GM18870 (cell line): ENCODE results near the gene KRTAP10-8.
"Not testable (repeated sequence)": the region's sequence is repeated elsewhere in the genome, so short reads cannot be mapped to it uniquely, and the experiment has no call there.

Experiments used
- ATAC-seq: cut with Tn5 transposase; IDR thresholded peaks from one replicate; pipeline ENCODE4 v1.9.1; 2021; ENCODE audit warnings: moderate library complexity; ENCODE audit not compliant: unreplicated experiment

Gene KRTAP10-8

DNA sequence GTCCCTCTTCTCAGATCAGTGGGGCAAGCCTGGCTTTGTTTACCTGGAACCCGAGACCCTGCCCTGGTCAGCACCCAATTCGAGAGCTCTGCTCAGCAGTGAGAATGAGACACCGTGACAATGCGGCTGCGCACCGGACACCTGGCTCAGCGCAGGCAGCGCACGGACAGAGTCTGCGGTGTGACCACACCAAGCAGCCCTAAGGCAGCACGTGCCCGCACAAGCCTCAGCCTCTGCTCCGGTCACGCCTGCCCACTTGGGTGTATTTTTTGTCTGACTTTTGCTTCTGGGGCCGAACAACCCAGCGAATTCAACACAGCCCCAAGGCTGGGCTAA is 4.7 kb downstream of the KRTAP10-8 start:
- ATAC-seq, result no peak

GRCh38 chr21:44617071-44617501 is 5.2 kb downstream of the KRTAP10-8 start:
- ATAC-seq, result no peak

DNA sequence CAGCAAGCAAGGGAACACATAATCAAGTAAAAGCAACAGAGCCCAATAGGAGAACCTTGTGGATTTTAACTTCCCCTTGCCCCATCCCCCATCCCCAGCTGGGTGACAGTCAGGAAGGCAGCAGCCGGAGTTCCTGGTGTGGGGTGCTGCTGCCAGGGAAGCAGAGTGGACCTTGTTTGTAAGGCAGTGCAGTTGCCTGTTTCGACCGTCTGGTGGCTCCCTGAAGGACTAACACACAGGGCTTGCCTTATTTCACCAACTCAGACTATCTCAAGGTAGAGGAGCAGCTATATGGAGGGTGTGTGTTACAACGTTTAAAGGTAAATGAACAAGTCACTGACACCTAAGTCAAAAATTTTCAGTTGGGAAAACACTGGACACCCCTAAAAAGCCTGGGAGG is 6.6 kb downstream of the KRTAP10-8 start:
- no peak for ATAC-seq

DNA sequence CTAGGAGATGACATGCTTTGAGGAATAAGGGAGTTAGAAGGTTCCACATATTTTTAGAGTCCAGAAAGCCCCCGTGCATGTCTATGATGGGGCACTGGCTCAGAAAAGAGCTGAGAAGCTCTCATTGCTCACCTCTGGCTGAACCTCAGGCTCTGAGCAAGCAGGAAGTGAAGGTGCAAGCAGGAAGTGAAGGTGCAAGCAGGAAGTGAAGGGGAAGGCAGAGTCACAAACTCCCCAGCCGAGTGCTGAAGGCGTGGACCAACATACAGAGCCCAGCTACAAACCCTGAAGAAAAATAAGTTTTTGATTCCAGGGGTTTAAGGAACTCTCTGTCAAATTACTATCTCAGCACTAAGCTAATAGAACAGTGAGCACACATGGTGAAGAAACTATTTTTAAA is 7.0 kb downstream of the KRTAP10-8 start:
- no peak for ATAC-seq

DNA sequence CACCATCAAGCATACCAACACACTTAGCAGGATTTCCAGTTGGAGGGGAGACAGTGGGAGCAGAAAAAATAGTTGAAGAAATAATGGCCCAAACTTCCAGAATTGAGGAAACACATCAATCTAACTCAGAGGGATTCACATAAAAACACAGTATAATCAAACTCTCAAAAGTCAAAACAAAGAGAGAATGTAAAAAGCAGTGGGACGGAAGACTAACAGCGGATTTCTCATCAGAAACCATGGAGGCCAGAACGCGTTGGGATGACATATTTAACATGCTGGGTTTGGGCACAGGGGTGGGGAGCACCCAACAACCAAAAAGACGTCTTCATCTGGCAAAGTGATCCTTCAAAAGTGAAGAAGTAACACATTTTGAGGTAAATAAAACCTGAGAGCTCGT is 8.0 kb downstream of the KRTAP10-8 start:
- no peak for ATAC-seq

DNA sequence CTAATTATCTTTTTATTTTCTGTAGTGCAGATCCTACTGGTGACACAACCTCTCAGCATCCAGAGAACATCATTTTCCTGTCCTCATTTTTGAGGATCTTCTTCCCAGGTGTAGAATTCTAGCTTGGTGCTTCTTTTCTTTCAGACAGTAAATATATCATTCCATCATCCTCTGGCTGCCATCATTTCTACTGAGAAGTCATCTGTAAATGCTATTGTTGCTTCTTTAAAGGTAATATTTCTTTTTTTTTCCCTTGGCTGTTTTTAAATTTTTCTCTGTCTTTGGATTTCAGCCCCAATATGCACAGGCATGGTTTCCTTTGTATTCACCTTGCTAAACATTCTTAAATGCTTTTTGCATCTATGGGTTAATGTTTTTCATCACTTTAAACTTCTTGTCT is 11.7 kb downstream of the KRTAP10-8 start:
- ATAC-seq, result no peak

DNA sequence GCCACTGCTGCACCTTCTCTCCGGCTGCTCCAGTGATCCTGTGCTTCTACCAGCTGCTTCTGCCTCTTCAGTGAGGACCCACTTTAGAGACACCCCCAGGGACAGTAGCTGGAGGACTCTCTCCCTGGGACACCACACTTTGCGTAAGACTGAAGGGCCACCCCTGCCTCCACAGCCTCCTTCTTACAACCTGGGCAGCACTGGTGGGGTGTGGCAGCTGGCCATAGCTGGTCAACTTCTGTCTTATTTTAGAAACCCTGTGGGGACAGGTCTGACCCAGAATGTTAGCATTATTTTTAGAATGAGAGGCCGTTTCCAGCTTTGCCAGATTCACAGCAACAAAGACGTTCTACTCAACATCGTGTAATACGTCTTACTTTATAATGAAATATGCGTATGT is 13.9 kb downstream of the KRTAP10-8 start:
- ATAC-seq, result no peak

DNA sequence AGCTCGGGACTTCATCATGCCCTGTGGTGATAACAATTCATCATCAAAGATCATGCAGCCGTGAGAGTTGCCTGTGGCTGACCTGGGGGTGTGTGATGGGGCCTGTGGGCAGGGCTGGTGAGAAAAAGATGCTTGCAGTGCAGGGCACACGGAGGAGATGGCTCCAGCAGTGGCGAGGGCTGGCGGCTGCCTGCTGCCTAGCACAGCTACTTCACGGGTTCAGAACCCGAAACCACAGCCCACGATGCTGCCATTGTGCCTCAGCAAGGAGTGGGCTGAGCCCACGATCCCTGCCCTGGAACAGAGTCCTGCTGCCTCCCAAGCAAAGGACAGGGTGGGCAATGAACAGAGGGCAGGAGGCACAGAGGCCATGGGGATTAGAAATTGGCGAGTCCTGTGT is 14.4 kb downstream of the KRTAP10-8 start:
- ATAC-seq, result no peak

- ATAC-seq, result no peak
Observed at GRCh38 chr21:44626673-44627143, 14.8 kb downstream of the KRTAP10-8 start, which contains the start of gene KRTAP10-9. Gene KRTAP10-9, plus strand, starts transcription at chr21:44627093. Its CDS starts 79 bp downstream, at chr21:44627172.

GRCh38 chr21:44627181-44627822 is 15.4 kb downstream of the KRTAP10-8 start:
- ATAC-seq, result not testable (repeated sequence)

DNA sequence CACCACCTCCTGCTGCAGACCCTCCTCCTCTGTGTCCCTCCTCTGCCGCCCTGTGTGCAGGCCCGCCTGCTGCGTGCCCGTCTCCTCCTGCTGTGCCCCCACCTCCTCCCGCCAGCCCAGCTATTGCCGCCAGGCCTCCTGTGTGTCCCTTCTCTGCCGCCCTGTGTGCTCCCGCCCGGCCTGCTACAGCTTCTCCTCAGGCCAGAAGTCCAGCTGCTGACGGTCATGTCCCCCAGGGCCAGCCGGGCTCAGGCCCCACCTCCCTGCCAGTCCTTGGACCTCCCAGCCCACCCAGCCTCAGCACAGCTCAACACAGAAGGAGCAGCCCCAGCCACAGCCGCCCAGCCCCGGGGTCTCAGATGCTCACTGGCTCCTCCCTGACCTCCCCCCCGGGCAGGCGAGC is 16.0 kb downstream of the KRTAP10-8 start:
- not testable (repeated sequence) for ATAC-seq

GRCh38 chr21:44628707-44629391 is 17.0 kb downstream of the KRTAP10-8 start:
- ATAC-seq, result no peak

DNA sequence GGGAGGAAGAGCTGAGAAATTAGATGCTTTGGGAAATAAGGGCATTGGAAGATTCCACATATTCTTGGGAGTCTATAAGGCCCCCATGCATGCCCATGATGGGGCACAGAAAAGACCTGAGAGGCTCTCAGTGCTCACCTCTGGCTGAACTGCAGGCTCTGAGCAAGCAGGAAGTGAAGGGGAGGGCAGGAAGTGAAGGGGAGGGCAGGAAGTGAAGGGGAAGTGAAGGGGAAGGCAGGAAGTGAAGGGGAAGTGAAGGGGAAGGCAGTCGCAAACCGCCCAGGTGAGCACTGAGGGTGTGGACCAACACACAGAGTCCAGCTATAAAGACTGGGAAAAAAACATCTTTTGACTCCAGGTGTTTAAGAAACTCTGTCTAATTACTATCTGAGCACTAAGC is 18.6 kb downstream of the KRTAP10-8 start:
- ATAC-seq, result no peak

DNA sequence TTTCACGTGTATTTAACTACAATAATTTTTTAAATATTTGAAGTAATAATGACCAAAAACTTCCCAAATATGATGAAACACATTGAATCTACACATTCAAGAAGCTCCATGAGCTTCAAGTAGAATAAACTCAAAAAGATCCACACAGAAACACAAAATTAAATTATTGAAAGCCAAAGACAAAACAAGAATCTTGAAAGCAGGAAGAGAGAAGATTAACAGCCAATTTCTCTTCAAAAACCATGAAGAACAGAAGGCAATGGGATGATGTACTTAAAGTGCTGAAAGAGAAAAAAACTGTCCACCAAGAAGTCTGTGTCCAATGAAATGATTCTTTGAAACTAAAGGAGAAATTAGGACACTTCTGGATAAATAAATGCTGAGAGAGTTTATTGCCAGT is 20.2 kb downstream of the KRTAP10-8 start:
- ATAC-seq, result no peak

GRCh38 chr21:44636209-44637017 is 24.5 kb downstream of the KRTAP10-8 start:
- no peak for ATAC-seq

- no peak for ATAC-seq
Observed at GRCh38 chr21:44637018-44637850, 25.4 kb downstream of the KRTAP10-8 start, which contains the start of gene KRTAP10-10. Gene KRTAP10-10, plus strand, starts transcription at chr21:44637356. Its CDS starts 62 bp downstream, at chr21:44637418.

DNA sequence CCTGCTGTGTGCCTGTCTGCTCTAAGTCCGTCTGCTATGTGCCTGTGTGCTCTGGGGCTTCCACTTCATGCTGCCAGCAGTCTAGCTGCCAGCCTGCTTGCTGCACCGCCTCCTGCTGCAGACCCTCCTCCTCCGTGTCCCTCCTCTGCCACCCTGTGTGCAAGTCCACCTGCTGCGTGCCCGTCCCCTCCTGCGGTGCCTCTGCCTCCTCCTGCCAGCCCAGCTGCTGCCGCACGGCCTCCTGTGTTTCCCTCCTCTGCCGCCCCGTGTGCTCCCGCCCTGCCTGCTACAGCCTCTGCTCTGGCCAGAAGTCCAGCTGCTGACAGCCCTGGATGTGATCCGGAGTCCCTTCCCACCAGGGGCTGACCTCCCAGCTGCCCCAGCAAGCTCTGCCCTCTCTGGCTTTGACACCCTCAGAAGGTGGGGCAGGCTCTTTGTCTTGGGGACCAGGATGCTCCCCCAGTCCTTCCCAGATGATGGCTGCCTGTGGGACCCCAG is 26.0 kb downstream of the KRTAP10-8 start:
- ATAC-seq, result not testable (repeated sequence)

DNA sequence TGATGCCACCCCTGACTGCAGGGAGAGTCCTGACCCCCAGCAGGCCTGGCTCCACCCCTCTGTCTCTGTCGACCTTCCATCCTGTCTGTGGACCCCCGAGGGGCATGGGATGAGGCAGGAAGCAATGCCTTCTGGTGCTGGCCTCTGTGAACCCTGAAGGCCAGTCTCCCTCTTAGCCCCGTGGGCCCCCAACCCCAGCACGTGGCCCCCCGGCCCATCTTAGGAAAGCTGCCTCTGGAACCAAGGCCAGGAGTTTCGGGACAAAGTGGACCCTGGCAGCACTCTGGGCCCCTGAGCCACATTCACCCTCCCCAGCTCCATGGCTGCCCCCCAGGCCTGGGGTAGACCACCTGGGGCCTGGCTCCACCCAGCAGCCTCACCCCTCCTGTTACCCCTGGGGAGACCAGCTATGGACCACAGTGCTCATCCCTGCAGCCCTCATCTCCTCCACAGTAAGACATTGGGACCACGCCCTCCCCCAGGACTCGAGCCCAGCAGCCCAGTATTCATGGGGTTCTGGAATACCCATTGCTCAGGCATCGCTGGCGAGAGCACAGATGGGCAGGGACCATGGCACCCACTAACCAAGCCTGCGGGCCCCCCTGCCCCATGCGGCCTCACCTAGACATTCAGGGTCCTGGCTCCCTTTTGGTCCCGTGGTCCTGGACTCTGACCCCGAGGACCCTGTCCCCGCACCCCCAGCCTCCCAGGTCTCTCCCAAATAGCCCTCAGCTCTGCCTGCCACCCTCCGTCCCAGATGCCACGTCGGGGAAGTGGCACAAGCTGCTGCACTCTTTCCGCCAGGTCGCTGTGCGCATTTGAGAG is 26.8 kb downstream of the KRTAP10-8 start:
- ATAC-seq, result not testable (repeated sequence)

GRCh38 chr21:44639331-44639655 is 27.4 kb downstream of the KRTAP10-8 start:
- ATAC-seq, result no peak

DNA sequence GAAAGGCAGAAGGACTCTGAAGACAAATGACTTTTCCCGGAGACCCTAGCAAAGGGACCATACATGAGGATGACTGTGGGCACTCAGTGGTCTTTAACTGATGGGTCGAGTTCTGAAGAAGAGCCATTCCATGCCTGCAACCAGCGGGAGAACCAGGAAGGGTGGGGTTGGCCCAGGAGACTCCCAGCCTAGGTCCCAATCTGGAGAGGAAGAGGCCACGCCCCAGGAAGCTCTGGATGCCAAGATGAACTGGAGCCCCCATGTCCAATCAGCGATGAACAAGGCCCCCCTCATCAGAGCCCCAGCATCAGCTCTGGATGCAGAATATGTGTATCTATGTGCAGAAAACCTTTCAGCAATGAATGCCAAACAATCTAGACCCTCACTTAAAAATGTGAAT is 28.9 kb downstream of the KRTAP10-8 start:
- no peak for ATAC-seq
